ENCODE measurements around the gene LAMC1. TPM values are rescaled to one million over a fixed set of nuclear protein-coding genes. Genes with fewer than 3 reads are reported as not detected.

The LAMC1 gene
- total RNA-seq, 2 experiments from 2014 or later, result not detected

DNA sequence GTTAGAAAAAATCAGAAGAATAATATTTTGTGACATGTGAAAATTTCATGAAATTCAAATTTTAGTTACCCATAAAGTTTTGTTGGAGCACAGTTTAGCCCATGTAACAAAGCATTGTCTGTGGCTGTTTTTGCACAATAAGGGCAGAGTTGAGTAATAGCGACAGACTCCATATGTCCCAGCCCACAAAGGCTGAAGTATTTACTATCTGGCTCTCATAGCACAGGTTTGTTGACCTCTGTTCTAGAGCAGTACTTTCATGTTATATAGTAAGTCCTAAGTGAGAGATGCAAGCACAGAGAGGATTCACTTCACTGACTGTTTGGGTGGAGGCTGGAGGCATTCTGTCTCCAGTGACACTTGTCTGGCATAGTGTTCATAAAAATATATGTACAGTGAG lies 6.8 kb downstream of the LAMC1 start:
- intact Hi-C loops (cut with DNase I, micrococcal nuclease), result no loop called here
- Histone ChIP-seq H3K27me3 (ENCODE audit: control insufficient read depth in 1 of 2, insufficient read depth in 2 of 2, low read length in 2 of 2) (peaks cover 24 to 65% of the 10 kb centered on the region in 2 experiments), H3K9me3 (ENCODE audit: control insufficient read depth in 1 of 2, insufficient read depth in 1 of 2, low read length in 2 of 2) (no peaks in the 10 kb centered on the region), H3K36me3 (ENCODE audit: insufficient read depth, low read length) (no peaks in the 10 kb centered on the region), H3K4me1 (ENCODE audit: insufficient read depth, low read length) (peaks cover 7% of the 10 kb centered on the region), H3K27ac (ENCODE audit: low read depth in 1 of 2, low read length in 2 of 2) (no peak overlapping the region), H3K4me3 (ENCODE audit: low read length) (no peak overlapping the region)
- no peak overlapping the region for H3K4me3 Mint-ChIP-seq
- POLR2A ChIA-PET, result no interaction called here
- CTCF ChIA-PET, result no interaction called here
- DNase-seq, result no peak
- no peaks in the 10 kb centered on the region for H3K36me3 Mint-ChIP-seq (ENCODE audit: low read depth)
- H3K4me1 Mint-ChIP-seq (ENCODE audit: low read depth), result peaks cover 13% of the 10 kb centered on the region
- ATAC-seq (ENCODE audit: poor library complexity), result no peak
- TF ChIP-seq CTCF (IDR thresholded peaks at IDR 0.05), result no peak
- H3K27me3 Mint-ChIP-seq, result peaks cover 86% of the 10 kb centered on the region
- no peaks in the 10 kb centered on the region for H3K9me3 Mint-ChIP-seq
- no peak overlapping the region for H3K27ac Mint-ChIP-seq

DNA sequence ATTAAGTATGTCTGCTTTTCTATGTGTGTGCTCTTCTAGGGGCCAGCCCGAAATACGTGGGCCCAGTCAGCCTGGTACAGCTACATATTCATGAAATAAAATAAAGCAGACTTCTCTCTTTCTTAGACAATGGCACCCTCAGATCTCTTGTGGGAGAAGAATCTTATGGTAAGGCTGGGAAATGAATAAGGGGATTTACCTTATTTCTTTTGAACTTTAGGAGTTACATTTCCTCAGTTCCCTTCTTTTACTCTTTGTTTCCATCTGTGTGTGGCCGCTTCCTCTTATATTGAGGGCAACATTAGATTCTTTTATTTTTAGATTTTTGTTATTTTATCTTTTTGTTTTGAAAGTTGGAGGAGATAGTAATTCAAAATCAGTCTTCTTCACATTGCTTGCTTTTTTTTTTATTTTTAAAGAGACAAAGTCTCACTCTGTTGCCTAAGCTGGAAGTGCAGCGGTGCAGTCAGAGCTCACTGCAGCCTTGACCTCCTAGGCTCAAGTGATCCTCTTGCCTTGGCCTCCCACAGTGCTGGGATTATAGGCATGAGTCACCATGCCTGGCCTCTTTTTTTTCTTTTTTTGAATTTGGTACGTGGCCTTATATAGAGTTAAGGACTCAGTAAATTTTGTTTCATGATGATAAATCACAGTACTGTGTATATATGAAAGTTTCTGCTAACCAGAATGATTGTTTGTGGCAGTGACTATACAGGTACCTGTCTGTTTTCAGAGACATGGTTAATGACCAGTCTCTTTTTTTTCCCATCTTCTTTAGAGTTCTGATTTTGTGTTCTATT lies 9.1 kb downstream of the LAMC1 start:
- intact Hi-C loops (cut with DNase I, micrococcal nuclease), result no loop called here
- no peak for ATAC-seq (ENCODE audit: poor library complexity)
- H3K9me3 ChIP-seq (ENCODE audit: control insufficient read depth in 1 of 2, insufficient read depth in 1 of 2, low read length in 2 of 2), result no peaks in the 10 kb centered on the region
- ChIA-PET POLR2A (no interaction called here), CTCF (no interaction called here)
- H3K27ac ChIP-seq (ENCODE audit: low read depth in 1 of 2, low read length in 2 of 2), result no peak overlapping the region
- H3K4me3 Mint-ChIP-seq, result no peak overlapping the region
- H3K27me3 Mint-ChIP-seq, result peaks cover 80% of the 10 kb centered on the region
- no peaks in the 10 kb centered on the region for H3K9me3 Mint-ChIP-seq
- no peak overlapping the region for H3K27ac Mint-ChIP-seq
- H3K4me1 ChIP-seq (ENCODE audit: insufficient read depth, low read length), result peaks cover 7% of the 10 kb centered on the region
- peaks cover 13% of the 10 kb centered on the region for H3K4me1 Mint-ChIP-seq (ENCODE audit: low read depth)
- DNase-seq, result no peak
- no peaks in the 10 kb centered on the region for H3K36me3 Mint-ChIP-seq (ENCODE audit: low read depth)
- H3K27me3 ChIP-seq (ENCODE audit: control insufficient read depth in 1 of 2, insufficient read depth in 2 of 2, low read length in 2 of 2), result peaks cover 17 to 55% of the 10 kb centered on the region in 2 experiments
- TF ChIP-seq CTCF (IDR thresholded peaks at IDR 0.05), result no peak
- H3K36me3 ChIP-seq (ENCODE audit: insufficient read depth, low read length), result no peaks in the 10 kb centered on the region
- H3K4me3 ChIP-seq (ENCODE audit: low read length), result no peak overlapping the region

GRCh38 chr1:183033205-183033604 lies 10.0 kb downstream of the LAMC1 start:
- H3K4me3 Mint-ChIP-seq, result peak overlapping the region; percentile 40
- no peak overlapping the region for H3K27ac Mint-ChIP-seq
- H3K36me3 Mint-ChIP-seq (ENCODE audit: low read depth), result no peaks in the 10 kb centered on the region
- no peaks in the 10 kb centered on the region for H3K36me3 ChIP-seq (ENCODE audit: insufficient read depth, low read length)
- H3K27ac ChIP-seq (ENCODE audit: low read depth in 1 of 2, low read length in 2 of 2), result no peak overlapping the region
- no peak for TF ChIP-seq CTCF (IDR thresholded peaks at IDR 0.05)
- H3K9me3 ChIP-seq (ENCODE audit: control insufficient read depth in 1 of 2, insufficient read depth in 1 of 2, low read length in 2 of 2), result no peaks in the 10 kb centered on the region
- H3K4me1 ChIP-seq (ENCODE audit: insufficient read depth, low read length), result peaks cover 7% of the 10 kb centered on the region
- POLR2A ChIA-PET, result no interaction called here
- no peaks in the 10 kb centered on the region for H3K9me3 Mint-ChIP-seq
- ATAC-seq (ENCODE audit: poor library complexity) (peak; percentile 72), DNase-seq (peak in 6 of 14 experiments; percentile 12 to 63 (median 36))
- H3K27me3 ChIP-seq (ENCODE audit: control insufficient read depth in 1 of 2, insufficient read depth in 2 of 2, low read length in 2 of 2), result peaks cover 15 to 55% of the 10 kb centered on the region in 2 experiments
- CTCF ChIA-PET, result no interaction called here
- H3K4me3 ChIP-seq (ENCODE audit: low read length), result no peak overlapping the region
- H3K27me3 Mint-ChIP-seq, result peaks cover 80% of the 10 kb centered on the region
- intact Hi-C loops (cut with DNase I, micrococcal nuclease), result no loop called here
- peaks cover 13% of the 10 kb centered on the region for H3K4me1 Mint-ChIP-seq (ENCODE audit: low read depth)

Data from CD4-positive, alpha-beta T cell (primary cell).